PFSK-1 (cell line): ENCODE results near the gene ZC3H18.

ENCODE experiments used
- POLR2AphosphoS5 ChIP-seq: IDR thresholded peaks from 2 replicates; pipeline ENCODE4 v1.6.1; 2012; ENCODE audit warnings: low read depth, mild to moderate bottlenecking, control low read depth, low read length, moderate library complexity
- TAF1 ChIP-seq: IDR thresholded peaks from 2 replicates; pipeline ENCODE4 v1.6.1; 2012; ENCODE audit warnings: low read length, control low read depth, borderline replicate concordance; ENCODE audit not compliant: insufficient read depth

DNA sequence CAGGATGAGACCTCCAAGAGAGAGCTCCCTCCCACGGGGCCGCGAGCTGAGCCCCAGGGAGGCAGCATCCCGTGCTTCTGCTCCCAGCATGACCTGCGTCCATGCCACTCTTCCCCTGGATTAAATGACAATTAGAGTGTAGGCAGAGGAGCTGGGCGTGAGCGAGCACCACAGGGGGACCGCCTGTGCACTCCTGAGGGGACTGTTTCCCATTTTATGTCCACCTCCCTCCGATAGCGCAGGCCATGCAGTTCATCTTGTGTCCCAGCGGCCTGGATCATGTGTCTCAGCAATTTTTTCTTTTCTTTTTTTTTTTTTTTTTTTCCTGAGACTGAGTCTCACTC lies 62.4 kb downstream of the ZC3H18 start:
- TF ChIP-seq POLR2AphosphoS5 = no peak
- TF ChIP-seq TAF1 = no peak
